HCT116 (cell line): Measurements from ENCODE around the gene REXO4. TPM values are rescaled to one million over a fixed set of nuclear protein-coding genes. Genes with fewer than 3 reads are reported as not detected.

Experiments used
- ATAC-seq: fragments of 200-7000 bp; cut with Tn5 transposase; 2 replicates; pipeline ENCODE4 v1.9.1; 2020; ENCODE audit warnings: mild to moderate bottlenecking, moderate library complexity
- BruUV-seq: library from RNA; stranded (reverse); fragments of 400-500 nt; replicated peaks from 2 replicates; lab custom pipeline; 2021; lab: Mats Ljungman, UMichigan
- CTCF ChIA-PET: fragments of 300-600 bp; sonication (Branson Sonifier 250); formaldehyde crosslinking; loops from one replicate; lab custom pipeline; 2021; ENCODE audit warnings: antibody characterized with exemption; lab: Charles Lee
- POLR2A ChIA-PET: fragments of 300-600, 350-600 bp; sonication (Branson Sonifier 250); formaldehyde crosslinking; loops from one replicate; lab custom pipeline; 2021; ENCODE audit warnings: antibody characterized with exemption; lab: Charles Lee
- RAD21 ChIA-PET, 2 experiments: fragments of 300-600 bp; sonication (Branson Sonifier 250); formaldehyde crosslinking; loops; one replicate each; lab custom pipeline; 2023; ENCODE audit warnings: low total read pairs in 2 of 2; ENCODE audit not compliant: uncharacterized antibody in 2 of 2, unreplicated experiment in 2 of 2, low non-redundant PET in 1 of 2; lab: Charles Lee
- DNase-seq: peaks from one replicate; pipeline ENCODE4 v3.0.0-alpha.2; 2010; ENCODE audit warnings: low read depth, low spot score
- H2AFZ ChIP-seq: fragments of 200-600 bp; shearing (Covaris generic), sonication (generic); 2 replicates; pipeline ENCODE4 v1.6.1; 2017; ENCODE audit warnings: low read depth, mixed run types, mixed read lengths, antibody characterized with exemption, low read length; ENCODE audit not compliant: poor library complexity, severe bottlenecking
- H3K27ac ChIP-seq: 2 replicates; pipeline ENCODE4 v1.5.1; 2012; ENCODE audit warnings: low read depth, low read length
- H3K27me3 ChIP-seq: fragments of 200-600 bp; sonication (generic); 2 replicates; pipeline ENCODE4 v1.6.1; 2016; ENCODE audit warnings: mixed run types, low read length, mixed read lengths; ENCODE audit not compliant: insufficient read depth
- H3K36me3 ChIP-seq, 2 experiments: fragments of 200-500 bp in 1 of 2; fragments of 200-600 bp in 1 of 2; sonication (Bioruptor generic) in 1 of 2; sonication (generic) in 1 of 2; 2 replicates each; pipeline versions ENCODE4 v1.5.1 to v1.6.1; 2014 to 2016; ENCODE audit warnings: low read length in 2 of 2, inconsistent platforms in 1 of 2, mixed read lengths in 1 of 2, mixed run types in 1 of 2; ENCODE audit not compliant: insufficient read depth in 2 of 2, control insufficient read depth in 1 of 2
- H3K4me1 ChIP-seq, 2 experiments: fragments of 200-600 bp in 1 of 2; sonication (generic) in 1 of 2; 2 replicates each; pipeline versions ENCODE4 v1.5.1 to v1.6.1; 2012 to 2017; ENCODE audit warnings: low read length in 2 of 2, inconsistent platforms in 1 of 2, mild to moderate bottlenecking in 1 of 2, mixed read lengths in 1 of 2, mixed run types in 1 of 2, moderate library complexity in 1 of 2; ENCODE audit not compliant: insufficient read depth in 2 of 2, control insufficient read depth in 1 of 2
- H3K4me2 ChIP-seq: fragments of 200-600 bp; sonication (generic); 2 replicates; pipeline ENCODE4 v1.6.1; 2017; ENCODE audit warnings: mixed run types, low read length, mixed read lengths
- H3K4me3 ChIP-seq, 2 experiments: fragments of 200-600 bp in 1 of 2; sonication (generic) in 1 of 2; replicated peaks in 1 of 2; 2 replicates each; pipeline ENCODE4 v1.5.1; 2011 to 2016; ENCODE audit warnings: low read length in 2 of 2, control low read depth in 1 of 2, low read depth in 1 of 2, mild to moderate bottlenecking in 1 of 2, mixed read lengths in 1 of 2, mixed run types in 1 of 2
- H3K79me2 ChIP-seq: fragments of 200-600 bp; sonication (generic); 2 replicates; pipeline ENCODE4 v1.6.1; 2017; ENCODE audit warnings: mild to moderate bottlenecking, mixed run types, low read length, moderate library complexity, mixed read lengths; ENCODE audit not compliant: insufficient read depth
- H3K9ac ChIP-seq: fragments of 200-600 bp; sonication (generic); 2 replicates; pipeline ENCODE4 v1.6.1; 2016; ENCODE audit warnings: low read length, mixed read lengths
- H3K9me2 ChIP-seq: fragments of 200-600 bp; sonication (generic), shearing (Covaris generic); 2 replicates; pipeline ENCODE4 v1.6.1; 2017; ENCODE audit warnings: mixed run types, mild to moderate bottlenecking, moderate library complexity; ENCODE audit not compliant: insufficient read depth
- H3K9me3 ChIP-seq, 2 experiments: fragments of 200-500 bp in 1 of 2; fragments of 200-600 bp in 1 of 2; sonication (Bioruptor generic) in 1 of 2; sonication (generic) in 1 of 2; 2 replicates each; pipeline ENCODE4 v1.6.1; 2014 to 2017; ENCODE audit warnings: low read length in 2 of 2, mixed read lengths in 2 of 2, inconsistent platforms in 1 of 2, low read depth in 1 of 2, mild to moderate bottlenecking in 1 of 2, mixed run types in 1 of 2, moderate library complexity in 1 of 2; ENCODE audit not compliant: control insufficient read depth in 1 of 2, insufficient read depth in 1 of 2
- H4K20me1 ChIP-seq: fragments of 200-600 bp; sonication (generic), shearing (Covaris generic); 2 replicates; pipeline ENCODE4 v1.6.1; 2017; ENCODE audit warnings: mixed run types, mild to moderate bottlenecking, moderate library complexity; ENCODE audit not compliant: insufficient read depth
- CBX3 ChIP-seq: IDR thresholded peaks from 2 replicates; pipeline ENCODE4 v1.6.1; 2012; ENCODE audit warnings: low read depth
- CEBPB ChIP-seq: IDR thresholded peaks from 2 replicates; pipeline ENCODE4 v1.6.1; 2012; ENCODE audit warnings: low read depth
- CTCF ChIP-seq, 3 experiments: fragments of 200-600 bp in 1 of 3; sonication (generic) in 1 of 3; IDR thresholded peaks in 2 of 3; conservative IDR thresholded peaks in 1 of 3; 2 replicates each; pipeline ENCODE4 v1.5.1; 2012 to 2017; ENCODE audit warnings: low read depth in 2 of 3, low read length in 2 of 3, antibody characterized with exemption in 1 of 3, borderline replicate concordance in 1 of 3, control low read depth in 1 of 3, mild to moderate bottlenecking in 1 of 3, mixed read lengths in 1 of 3, mixed run types in 1 of 3, moderate library complexity in 1 of 3; ENCODE audit not compliant: insufficient read depth in 1 of 3
- ELF1 ChIP-seq: IDR thresholded peaks from 2 replicates; pipeline ENCODE4 v1.6.1; 2012; ENCODE audit warnings: low read depth, borderline replicate concordance
- EZH2 ChIP-seq: fragments of 200-600 bp; sonication (generic); IDR thresholded peaks from 2 replicates; pipeline ENCODE4 v1.6.1; 2017; ENCODE audit warnings: antibody characterized with exemption, mixed run types
- EZH2phosphoT487 ChIP-seq: fragments of 200-600 bp; IDR thresholded peaks from 2 replicates; pipeline ENCODE4 v1.6.1; 2018; ENCODE audit warnings: antibody characterized with exemption, borderline replicate concordance
- FOSL1 ChIP-seq: IDR thresholded peaks from 2 replicates; pipeline ENCODE4 v1.6.1; 2012; ENCODE audit warnings: low read depth
- POLR2AphosphoS5 ChIP-seq: IDR thresholded peaks from 2 replicates; pipeline ENCODE4 v1.6.1; 2011; ENCODE audit warnings: mild to moderate bottlenecking, low read depth, low read length, moderate library complexity
- RAD21 ChIP-seq: IDR thresholded peaks from 2 replicates; pipeline ENCODE4 v1.6.1; 2012; ENCODE audit warnings: low read depth, mild to moderate bottlenecking
- REST ChIP-seq: IDR thresholded peaks from 2 replicates; pipeline ENCODE4 v1.6.1; 2012; ENCODE audit warnings: low read depth
- SP1 ChIP-seq: IDR thresholded peaks from 2 replicates; pipeline ENCODE4 v1.6.1; 2012; ENCODE audit warnings: low read depth
- SRF ChIP-seq: IDR thresholded peaks from 2 replicates; pipeline ENCODE4 v1.6.1; 2012; ENCODE audit warnings: low read depth
- TCF7L2 ChIP-seq: IDR thresholded peaks from 2 replicates; pipeline ENCODE4 v1.7.0; 2011; ENCODE audit warnings: borderline replicate concordance, inconsistent platforms; ENCODE audit not compliant: insufficient read depth, insufficient read length; ENCODE audit errors: extremely low read depth
- ZFX ChIP-seq: fragments of 450-650 bp; IDR thresholded peaks from 2 replicates; pipeline ENCODE4 v1.6.1; 2017
- ZNF274 ChIP-seq: fragments of 200-500 bp; sonication (Bioruptor generic); IDR thresholded peaks from 2 replicates; pipeline ENCODE4 v1.6.1; 2014; ENCODE audit warnings: mild to moderate bottlenecking, low read depth, low read length, inconsistent platforms
- intact Hi-C: fragments of 100-400 bp; cut with micrococcal nuclease; formaldehyde crosslinking; loops from 2 replicates; pipeline ENCODE4 v1.10.0; 2022
- total RNA-seq: library from RNA; stranded (reverse); gene quantifications from one replicate; pipeline ENCODE4 v1.2.1, GENCODE V29; 2021; ENCODE audit not compliant: unreplicated experiment

REXO4 gene
- total RNA-seq, 1 experiment from 2014 or later = 24.6 TPM

- Histone ChIP-seq H3K9ac (peak overlapping the region; percentile 5; the same call in 1 of the 2 replicates), H3K9me2 (no peaks in the 10 kb centered on the region), H3K4me3 (no peak overlapping the region), H3K27me3 (no peaks in the 10 kb centered on the region), H3K79me2 (no peaks in the 10 kb centered on the region), H3K4me2 (peak overlapping the region; percentile 54), H3K9me3 (no peaks in the 10 kb centered on the region), H3K36me3 (no peaks in the 10 kb centered on the region), H2AFZ (no peak overlapping the region), H3K27ac (peak overlapping the region; percentile 49), H3K4me1 (peaks cover 12 to 14% of the 10 kb centered on the region in 2 experiments), H4K20me1 (no peaks in the 10 kb centered on the region)
- ATAC-seq = peak; percentile 99
- CTCF ChIA-PET = interaction anchor here (0.8 to 2.1 kb wide), 2 partner anchors 10 to 39 kb away, joined by 3 to 10 read pairs; partner anchors contain the start of gene CACFD1
- peak; percentile 58 for DNase-seq
- TF ChIP-seq FOSL1 = peak; percentile 69
- TF ChIP-seq TCF7L2 = no peak
- 0 out of 2 replicates have a peak, but pooled peaks have one; percentile 29 for TF ChIP-seq POLR2AphosphoS5
- intact Hi-C loops = no loop called here
- BruUV-seq = no TSS peak
- RAD21 ChIA-PET = interaction anchor here in 1 of 2 experiments (0.7 kb wide), 1 partner anchor 29 kb away, joined by 4 read pairs; the partner anchor contains the start of gene SLC2A6
- POLR2A ChIA-PET = interaction anchor here (1.1 kb wide), 1 partner anchor 9 kb away, joined by 3 read pairs; no protein-coding TSS in a partner anchor
Observed at GRCh38 chr9:133449760-133450159, 31.9 kb upstream of the REXO4 start.

- Histone ChIP-seq H3K9me3 (no peaks in the 10 kb centered on the region), H3K9me2 (no peaks in the 10 kb centered on the region), H3K4me2 (no peak overlapping the region), H3K27me3 (no peaks in the 10 kb centered on the region), H3K9ac (no peak overlapping the region), H3K4me1 (peaks cover 12 to 14% of the 10 kb centered on the region in 2 experiments), H3K4me3 (no peak overlapping the region), H3K36me3 (no peaks in the 10 kb centered on the region), H3K27ac (no peak overlapping the region), H2AFZ (no peak overlapping the region), H4K20me1 (no peaks in the 10 kb centered on the region), H3K79me2 (no peaks in the 10 kb centered on the region)
- no TSS peak for BruUV-seq
- ChIA-PET RAD21 (no interaction called here), POLR2A (no interaction called here), CTCF (no interaction called here)
- DNase-seq (no peak), ATAC-seq (no peak)
- intact Hi-C loops = no loop called here
- TF ChIP-seq CTCF (IDR thresholded peaks at IDR 0.05 in 2 of 3, conservative IDR thresholded peaks at IDR 0.05 in 1 of 3; ENCODE audit: borderline replicate concordance in 1 of 3, insufficient read depth in 1 of 3, low read depth in 2 of 3, low read length in 2 of 3) = no peak
- TF ChIP-seq ZFX = no peak
- TF ChIP-seq RAD21 = no peak
- no peak for TF ChIP-seq ELF1
- TF ChIP-seq EZH2 = no peak
- TF ChIP-seq CBX3 = no peak
- no peak for TF ChIP-seq SRF
- no peak for TF ChIP-seq POLR2AphosphoS5
- TF ChIP-seq SP1 = no peak
- no peak for TF ChIP-seq CEBPB
- no peak for TF ChIP-seq ZNF274
- no peak for TF ChIP-seq EZH2phosphoT487
- TF ChIP-seq TCF7L2 = no peak
- TF ChIP-seq REST = no peak
Observed at GRCh38 chr9:133448487-133448972, 30.7 kb upstream of the REXO4 start.
